Measurements from ENCODE around the gene SMCO3.

DNA sequence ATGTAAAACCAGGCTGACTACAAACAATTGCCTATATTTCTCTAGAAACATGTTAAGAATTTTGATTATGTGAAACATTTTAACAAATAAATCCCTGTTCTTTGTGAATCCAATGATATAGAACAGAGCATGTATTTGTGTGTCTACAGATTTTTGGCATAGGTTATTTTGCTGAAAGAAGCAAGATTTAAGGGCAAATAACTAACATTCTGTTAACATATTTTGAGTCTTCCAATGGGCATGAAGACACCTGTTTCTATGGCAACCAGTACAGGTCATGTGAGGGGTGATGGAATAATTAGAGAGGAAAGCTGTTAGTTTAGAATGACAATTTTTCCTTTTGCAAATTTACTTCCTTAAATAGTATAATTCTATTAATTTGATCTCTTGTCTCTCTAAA lies 20.5 kb upstream of the SMCO3 start:
- TF ChIP-seq NFIC (IDR thresholded peaks at IDR 0.05; ENCODE audit: borderline replicate concordance) (no peak), POLR2AphosphoS5 (IDR thresholded peaks at IDR 0.05; ENCODE audit: low read depth, low read length) (no peak), JUND (IDR thresholded peaks at IDR 0.05) (no peak), TAF1 (IDR thresholded peaks at IDR 0.05; ENCODE audit: borderline replicate concordance, low read depth, low read length) (no peak), RAD21 (IDR thresholded peaks at IDR 0.05; ENCODE audit: low read length) (no peak), MXI1 (IDR thresholded peaks at IDR 0.05; ENCODE audit: low read depth, low read length) (no peak)
- TF ChIP-seq, protein P1, sequence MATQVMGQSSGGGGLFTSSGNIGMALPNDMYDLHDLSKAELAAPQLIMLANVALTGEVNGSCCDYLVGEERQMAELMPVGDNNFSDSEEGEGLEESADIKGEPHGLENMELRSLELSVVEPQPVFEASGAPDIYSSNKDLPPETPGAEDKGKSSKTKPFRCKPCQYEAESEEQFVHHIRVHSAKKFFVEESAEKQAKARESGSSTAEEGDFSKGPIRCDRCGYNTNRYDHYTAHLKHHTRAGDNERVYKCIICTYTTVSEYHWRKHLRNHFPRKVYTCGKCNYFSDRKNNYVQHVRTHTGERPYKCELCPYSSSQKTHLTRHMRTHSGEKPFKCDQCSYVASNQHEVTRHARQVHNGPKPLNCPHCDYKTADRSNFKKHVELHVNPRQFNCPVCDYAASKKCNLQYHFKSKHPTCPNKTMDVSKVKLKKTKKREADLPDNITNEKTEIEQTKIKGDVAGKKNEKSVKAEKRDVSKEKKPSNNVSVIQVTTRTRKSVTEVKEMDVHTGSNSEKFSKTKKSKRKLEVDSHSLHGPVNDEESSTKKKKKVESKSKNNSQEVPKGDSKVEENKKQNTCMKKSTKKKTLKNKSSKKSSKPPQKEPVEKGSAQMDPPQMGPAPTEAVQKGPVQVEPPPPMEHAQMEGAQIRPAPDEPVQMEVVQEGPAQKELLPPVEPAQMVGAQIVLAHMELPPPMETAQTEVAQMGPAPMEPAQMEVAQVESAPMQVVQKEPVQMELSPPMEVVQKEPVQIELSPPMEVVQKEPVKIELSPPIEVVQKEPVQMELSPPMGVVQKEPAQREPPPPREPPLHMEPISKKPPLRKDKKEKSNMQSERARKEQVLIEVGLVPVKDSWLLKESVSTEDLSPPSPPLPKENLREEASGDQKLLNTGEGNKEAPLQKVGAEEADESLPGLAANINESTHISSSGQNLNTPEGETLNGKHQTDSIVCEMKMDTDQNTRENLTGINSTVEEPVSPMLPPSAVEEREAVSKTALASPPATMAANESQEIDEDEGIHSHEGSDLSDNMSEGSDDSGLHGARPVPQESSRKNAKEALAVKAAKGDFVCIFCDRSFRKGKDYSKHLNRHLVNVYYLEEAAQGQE (IDR thresholded peaks at IDR 0.05; ENCODE audit: low read depth, low read length), result no peak
- TF ChIP-seq, protein P2, sequence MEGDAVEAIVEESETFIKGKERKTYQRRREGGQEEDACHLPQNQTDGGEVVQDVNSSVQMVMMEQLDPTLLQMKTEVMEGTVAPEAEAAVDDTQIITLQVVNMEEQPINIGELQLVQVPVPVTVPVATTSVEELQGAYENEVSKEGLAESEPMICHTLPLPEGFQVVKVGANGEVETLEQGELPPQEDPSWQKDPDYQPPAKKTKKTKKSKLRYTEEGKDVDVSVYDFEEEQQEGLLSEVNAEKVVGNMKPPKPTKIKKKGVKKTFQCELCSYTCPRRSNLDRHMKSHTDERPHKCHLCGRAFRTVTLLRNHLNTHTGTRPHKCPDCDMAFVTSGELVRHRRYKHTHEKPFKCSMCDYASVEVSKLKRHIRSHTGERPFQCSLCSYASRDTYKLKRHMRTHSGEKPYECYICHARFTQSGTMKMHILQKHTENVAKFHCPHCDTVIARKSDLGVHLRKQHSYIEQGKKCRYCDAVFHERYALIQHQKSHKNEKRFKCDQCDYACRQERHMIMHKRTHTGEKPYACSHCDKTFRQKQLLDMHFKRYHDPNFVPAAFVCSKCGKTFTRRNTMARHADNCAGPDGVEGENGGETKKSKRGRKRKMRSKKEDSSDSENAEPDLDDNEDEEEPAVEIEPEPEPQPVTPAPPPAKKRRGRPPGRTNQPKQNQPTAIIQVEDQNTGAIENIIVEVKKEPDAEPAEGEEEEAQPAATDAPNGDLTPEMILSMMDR (IDR thresholded peaks at IDR 0.05), result no peak

Measured in SK-N-SH (cell line).